DOHH2 (cell line): ENCODE results near the gene RNF141.

ENCODE experiments used
- EZH2phosphoT487 ChIP-seq: fragments of 200-600 bp; sonication (generic); IDR thresholded peaks from 2 replicates; pipeline ENCODE4 v1.6.1; 2017; ENCODE audit warnings: borderline replicate concordance, mild to moderate bottlenecking, antibody characterized with exemption, low read length, moderate library complexity, mixed read lengths
- TF ChIP-seq, protein P1 (sequence below): fragments of 200-600 bp; sonication (generic); IDR thresholded peaks from one replicate; pipeline ENCODE4 v1.5.1; 2014; ENCODE audit warnings: antibody characterized with exemption, mild to moderate bottlenecking, low read depth, low read length; ENCODE audit not compliant: poor library complexity, severe bottlenecking

DNA sequence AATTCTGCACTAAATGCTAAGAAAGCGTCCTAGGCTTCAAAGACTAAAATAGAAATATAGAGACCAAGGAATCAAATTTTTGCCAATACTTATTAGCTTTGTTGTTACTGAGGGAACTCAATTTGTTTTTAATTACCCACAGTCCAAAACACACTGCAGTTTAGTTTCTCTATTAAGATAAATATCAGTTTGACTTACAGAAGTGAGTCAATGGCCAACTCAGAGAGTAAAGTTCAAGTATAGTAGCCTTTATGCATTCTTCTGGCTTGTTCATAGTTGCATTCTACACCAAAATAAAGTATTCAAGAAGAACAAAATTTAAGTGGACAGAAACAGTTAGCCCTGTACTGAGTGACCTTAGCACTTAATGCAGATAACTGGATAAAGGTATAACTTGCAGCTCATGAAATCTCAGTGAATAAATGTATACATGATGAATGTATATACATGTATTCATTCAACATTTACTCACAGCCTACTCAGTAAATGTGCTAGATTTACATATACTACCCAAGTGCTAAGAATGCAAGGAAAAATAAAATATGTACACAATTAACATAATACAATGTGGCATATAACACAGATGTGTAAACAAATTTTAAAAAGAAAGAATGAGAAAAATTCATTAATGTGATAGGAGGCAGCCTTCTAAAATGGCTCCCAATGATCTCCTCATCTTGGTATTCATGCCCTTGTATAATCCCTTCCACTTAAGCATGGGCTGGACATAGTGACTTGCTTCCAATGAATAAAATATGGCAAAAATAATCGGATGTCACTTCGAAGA, 9.7 kb upstream of the RNF141 start:
- TF ChIP-seq, protein P1, sequence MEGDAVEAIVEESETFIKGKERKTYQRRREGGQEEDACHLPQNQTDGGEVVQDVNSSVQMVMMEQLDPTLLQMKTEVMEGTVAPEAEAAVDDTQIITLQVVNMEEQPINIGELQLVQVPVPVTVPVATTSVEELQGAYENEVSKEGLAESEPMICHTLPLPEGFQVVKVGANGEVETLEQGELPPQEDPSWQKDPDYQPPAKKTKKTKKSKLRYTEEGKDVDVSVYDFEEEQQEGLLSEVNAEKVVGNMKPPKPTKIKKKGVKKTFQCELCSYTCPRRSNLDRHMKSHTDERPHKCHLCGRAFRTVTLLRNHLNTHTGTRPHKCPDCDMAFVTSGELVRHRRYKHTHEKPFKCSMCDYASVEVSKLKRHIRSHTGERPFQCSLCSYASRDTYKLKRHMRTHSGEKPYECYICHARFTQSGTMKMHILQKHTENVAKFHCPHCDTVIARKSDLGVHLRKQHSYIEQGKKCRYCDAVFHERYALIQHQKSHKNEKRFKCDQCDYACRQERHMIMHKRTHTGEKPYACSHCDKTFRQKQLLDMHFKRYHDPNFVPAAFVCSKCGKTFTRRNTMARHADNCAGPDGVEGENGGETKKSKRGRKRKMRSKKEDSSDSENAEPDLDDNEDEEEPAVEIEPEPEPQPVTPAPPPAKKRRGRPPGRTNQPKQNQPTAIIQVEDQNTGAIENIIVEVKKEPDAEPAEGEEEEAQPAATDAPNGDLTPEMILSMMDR, result no peak
- no peak for TF ChIP-seq EZH2phosphoT487
